ENCODE data around the gene NOX3.
"Not testable (repeated sequence)": the region's sequence is repeated elsewhere in the genome, so short reads cannot be mapped to it uniquely, and the experiment has no call there.

NOX3 gene

GRCh38 chr6:155466539-155466938, 10.9 kb upstream of the NOX3 start:
- no peak for DNase-seq

GRCh38 chr6:155461556-155461955, 5.9 kb upstream of the NOX3 start:
- DNase-seq, result no peak

DNA sequence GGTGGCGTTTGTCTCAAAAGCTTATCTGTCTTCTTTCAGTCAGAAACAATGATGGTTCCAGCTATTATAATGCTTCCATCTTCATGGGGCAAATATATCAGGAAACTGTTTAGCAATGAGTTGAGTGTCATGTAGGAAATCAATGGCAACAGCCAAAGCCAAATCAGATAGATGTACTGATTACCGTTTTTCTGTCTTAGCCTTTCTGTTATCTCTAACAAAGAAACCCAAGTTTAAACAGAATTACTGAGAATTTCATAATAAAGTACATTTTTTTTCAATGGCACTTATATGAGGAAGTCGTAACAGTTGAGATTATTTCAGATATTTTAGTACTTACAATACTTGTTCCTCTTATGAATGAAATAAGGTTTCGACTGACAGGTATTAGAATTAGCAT, 1.2 kb downstream of the NOX3 start:
- no peak for DNase-seq

DNA sequence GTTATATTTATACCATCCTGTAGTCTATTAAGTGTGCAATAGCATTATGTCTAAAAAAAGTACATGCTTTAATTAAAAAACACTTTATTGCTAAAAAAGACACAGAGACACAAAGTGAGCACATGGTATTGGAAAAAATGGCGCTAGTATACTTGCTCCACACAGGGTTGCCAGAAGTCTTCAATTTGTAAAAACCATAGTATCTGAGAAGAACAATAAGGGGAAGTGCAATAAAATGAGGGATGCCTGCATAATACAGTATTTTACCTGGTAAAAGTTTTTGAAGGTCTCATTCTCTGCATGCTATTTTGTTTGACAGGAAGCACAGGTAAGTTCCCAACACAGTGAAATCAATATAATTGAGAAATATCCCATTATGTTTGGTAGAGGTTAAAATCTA, 1.6 kb downstream of the NOX3 start:
- DNase-seq, result no peak

DNA sequence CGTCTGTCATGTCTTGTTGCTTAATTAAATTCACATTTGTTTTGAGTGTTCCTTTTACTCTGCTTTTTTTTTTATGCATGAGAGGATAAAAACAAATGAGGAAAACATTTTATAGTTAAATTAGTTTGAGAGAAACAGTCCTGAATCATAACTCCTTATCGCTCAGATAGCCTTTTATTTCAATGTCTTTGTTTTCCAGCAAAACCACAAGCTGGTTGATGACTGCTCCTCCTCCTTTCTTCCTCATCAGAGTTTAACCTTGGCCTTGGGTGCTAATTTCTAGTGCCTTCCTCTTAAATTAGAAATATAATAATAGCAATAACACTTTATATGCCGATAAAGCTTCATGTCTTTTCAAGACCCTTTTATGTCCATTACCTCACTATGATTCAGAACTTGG, 3.1 kb downstream of the NOX3 start:
- peak in 1 of 2 experiments; percentile 29 for DNase-seq

DNA sequence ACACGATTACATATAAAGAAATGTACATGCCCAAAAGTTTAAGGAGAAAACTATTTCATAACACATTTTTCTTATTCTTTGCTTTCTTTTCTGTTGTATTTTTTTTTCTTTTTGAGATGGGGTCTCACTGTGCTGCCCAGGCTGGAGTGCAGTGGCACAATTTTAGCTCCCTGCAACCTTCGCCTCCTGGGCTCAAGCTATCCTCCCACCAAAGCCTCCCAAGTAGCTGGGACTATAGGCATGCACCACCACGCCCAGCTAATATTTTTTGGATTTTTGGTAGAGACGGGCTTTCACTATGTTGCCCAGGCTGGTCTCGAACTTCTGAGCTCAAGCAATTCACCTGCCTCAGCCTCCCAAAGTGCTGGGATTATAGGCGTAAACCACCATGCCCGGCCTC, 4.1 kb downstream of the NOX3 start:
- not testable (repeated sequence) for DNase-seq

- no peak for DNase-seq
Measured at GRCh38 chr6:155450240-155450581, 5.4 kb downstream of the NOX3 start.

- DNase-seq, result peak; percentile 12 to 28
Measured at GRCh38 chr6:155449450-155450239, 6.0 kb downstream of the NOX3 start.

DNA sequence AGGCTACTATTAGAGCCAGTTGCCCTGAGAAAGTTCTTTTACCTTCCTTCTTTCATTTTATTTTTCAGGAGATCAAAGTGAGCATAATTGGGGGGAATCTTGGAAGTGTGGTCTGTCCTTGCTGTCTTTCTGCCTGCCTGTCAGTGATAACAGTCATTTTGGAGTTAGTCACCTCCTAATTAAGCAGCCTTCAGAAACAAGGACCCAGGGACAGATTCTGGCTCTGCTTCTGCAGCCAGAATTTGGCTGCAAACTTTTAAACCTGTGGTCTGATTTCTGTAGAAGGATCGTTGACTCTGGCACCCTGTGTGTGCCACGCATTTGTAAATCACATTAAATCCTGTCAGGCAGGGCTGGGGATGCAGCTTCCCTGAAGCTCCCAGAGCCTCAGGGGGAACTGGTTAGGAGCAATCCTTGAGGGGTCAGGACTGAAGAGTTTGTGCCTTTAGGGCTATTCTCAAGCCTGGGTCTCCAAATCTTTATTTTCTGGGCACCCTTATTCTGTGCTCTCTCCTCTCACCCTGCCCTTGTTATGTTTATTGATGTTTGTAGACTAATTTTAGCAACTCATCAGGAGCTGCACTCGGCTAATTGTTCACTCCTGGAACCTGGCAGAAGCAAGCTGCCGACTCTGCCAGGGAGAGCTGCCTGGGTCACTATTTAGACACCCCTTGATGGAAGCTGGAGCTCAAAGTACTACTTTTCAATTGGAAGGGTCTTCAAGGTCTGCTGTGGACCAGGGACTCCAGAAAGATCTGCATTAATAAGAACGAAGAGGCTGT, 6.8 kb downstream of the NOX3 start:
- DNase-seq, result peak in 1 of 2 experiments; percentile 28

GRCh38 chr6:155447949-155448348, 7.7 kb downstream of the NOX3 start:
- no peak for DNase-seq

GRCh38 chr6:155444952-155445903, 10.4 kb downstream of the NOX3 start:
- DNase-seq, result no peak

DNA sequence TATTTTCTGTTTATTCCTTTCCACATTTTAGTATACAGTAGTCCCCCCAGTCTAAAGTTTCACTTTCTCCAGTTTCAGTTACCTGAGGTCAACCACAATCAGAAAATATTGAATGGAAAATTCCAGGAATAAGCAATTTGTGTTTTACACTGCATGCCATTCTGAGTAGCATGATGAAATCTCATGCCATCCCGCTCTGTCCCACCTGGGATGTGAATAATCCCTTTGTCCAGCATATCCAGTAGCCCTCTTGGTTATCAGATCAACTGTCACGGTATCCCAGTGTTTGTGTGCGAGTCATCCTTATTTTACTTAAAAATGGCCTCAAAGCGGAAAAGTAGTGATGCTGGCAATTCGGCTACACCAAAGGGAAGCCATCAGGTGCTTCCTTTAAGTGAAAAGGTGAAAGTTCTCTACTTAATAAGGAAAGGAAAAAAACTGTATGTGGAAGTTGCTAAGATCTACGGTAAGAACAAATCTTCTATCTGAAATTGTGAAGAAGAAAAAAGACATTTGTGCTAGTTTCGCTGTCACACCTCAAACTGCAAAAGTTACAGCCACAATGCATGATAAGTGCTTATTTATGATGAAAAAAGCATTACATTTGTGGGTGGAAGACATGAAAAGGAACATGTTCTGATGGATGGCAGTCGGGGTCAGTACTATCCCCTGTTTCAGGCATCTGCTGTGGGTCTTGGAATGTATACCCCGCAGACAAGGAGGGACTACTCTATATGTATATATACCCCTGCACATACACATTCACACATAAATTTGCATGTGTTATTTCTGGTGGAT, 11.3 kb downstream of the NOX3 start:
- DNase-seq, result no peak

DNA sequence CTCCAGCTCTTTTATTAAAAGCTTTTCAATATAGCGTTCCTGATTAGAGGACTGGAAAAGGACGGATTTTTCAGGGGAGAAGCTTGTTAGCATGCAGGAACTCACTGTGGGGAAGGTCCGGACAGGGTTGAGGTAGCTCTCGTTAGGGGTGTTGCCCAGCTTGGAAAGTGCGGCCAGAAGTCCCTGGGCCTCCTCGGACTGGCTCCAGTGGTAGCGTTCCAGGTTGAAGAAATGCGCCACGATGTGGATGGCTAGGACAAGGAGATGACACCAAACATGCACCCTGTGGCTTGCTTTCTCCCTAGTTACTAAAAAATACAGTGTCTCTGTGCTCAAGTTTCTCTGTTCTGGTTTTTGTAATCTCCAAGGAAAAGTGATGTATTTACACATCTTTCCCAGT, 12.5 kb downstream of the NOX3 start:
- DNase-seq, result no peak

- DNase-seq, result no peak
Measured at GRCh38 chr6:155442562-155442961, 13.1 kb downstream of the NOX3 start.

DNA sequence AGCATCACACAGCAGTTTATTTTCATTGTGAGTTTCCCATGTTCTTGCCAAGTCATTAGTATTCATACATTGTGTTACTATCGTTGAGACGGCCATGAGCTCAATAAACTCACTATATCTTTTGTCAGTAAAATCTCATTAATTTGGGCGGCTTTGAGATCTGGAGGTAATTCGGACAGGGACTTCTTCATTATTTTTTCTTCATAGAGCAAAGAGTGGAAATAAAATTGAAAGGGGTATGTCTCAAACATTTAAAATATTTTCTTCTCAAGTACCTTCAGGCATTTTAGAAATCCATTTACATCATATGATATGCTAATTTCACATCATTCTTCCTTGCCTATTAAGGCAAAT, 14.6 kb downstream of the NOX3 start:
- DNase-seq, result no peak

GRCh38 chr6:155440398-155441111, 15.1 kb downstream of the NOX3 start:
- no peak for DNase-seq

DNA sequence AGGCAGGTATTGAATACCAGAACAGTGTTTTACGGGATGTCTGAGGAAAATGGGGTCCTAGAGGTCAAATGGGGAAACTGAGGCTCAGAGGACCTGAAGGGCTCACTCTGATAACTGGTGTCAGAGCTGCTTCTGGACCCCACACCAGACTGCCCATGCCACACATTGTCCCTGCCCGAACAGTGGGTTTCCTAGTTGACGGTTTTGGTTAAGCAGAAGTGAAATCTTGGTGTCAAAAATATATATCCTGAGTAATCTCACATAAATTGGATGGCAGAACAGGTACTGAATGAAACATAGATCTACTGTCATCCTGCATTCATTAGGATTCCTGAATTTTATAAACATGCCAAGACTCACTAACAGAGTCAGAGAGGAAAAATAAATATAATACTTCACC, 16.3 kb downstream of the NOX3 start:
- no peak for DNase-seq

DNA sequence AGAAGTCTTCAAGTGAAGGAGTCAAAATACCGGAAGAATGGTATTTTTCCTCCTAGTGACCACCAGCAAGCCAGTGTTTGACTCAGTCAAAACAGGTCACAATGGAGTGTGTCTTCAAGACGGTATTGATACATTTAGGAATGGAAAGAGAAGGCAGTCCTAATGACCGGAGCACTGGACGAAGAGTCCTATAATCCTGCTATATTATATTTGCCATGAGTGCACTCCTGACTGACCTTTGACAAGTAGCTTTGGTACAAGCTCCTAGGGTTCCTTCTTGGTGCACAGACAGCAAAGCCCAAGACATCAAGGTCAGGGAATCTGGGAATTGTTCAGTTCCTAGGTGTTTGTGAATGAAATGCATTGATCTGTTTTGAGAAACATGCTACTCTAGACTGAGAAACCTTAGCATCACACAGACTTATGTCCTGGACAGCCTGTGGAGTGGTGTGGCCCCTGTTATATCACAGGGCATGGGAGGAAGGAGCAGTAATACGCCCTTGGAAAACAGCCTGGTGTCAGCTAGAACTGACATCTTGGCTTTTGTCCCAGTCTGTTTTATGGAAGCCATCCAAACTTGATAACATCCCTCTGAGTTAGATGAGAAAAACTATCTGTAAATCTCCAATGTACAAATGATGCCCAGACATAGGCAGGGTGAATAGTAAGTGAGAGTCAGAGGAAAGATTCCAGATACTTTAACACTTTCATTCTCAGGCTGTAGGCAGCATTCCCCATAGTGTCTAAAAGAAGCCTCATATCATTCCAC, 18.5 kb downstream of the NOX3 start:
- DNase-seq, result no peak

- no peak for DNase-seq
Measured at GRCh38 chr6:155434829-155435423, 20.7 kb downstream of the NOX3 start.

- no peak for DNase-seq
Measured at GRCh38 chr6:155434096-155434495, 21.5 kb downstream of the NOX3 start.

GRCh38 chr6:155432293-155432692, 23.3 kb downstream of the NOX3 start:
- DNase-seq, result no peak
